ENCODE measurements around the gene PARP12.
"Not testable (repeated sequence)": the region's sequence is repeated elsewhere in the genome, so short reads cannot be mapped to it uniquely, and the experiment has no call there.

Gene PARP12

GRCh38 chr7:140062528-140063299 lies at the start of gene PARP12:
Gene PARP12, minus strand, starts transcription at chr7:140062951. Its CDS starts 104 bp downstream, at chr7:140062847.
- peak; percentile 91 for DNase-seq

GRCh38 chr7:140108777-140109176 lies 46.0 kb upstream of the PARP12 start:
- not testable (repeated sequence) for DNase-seq

- no peak for DNase-seq
Observed at GRCh38 chr7:140096459-140096858, 33.7 kb upstream of the PARP12 start.

- DNase-seq, result no peak
Observed at GRCh38 chr7:140093375-140093774, 30.6 kb upstream of the PARP12 start.

GRCh38 chr7:140085447-140085846 lies 22.7 kb upstream of the PARP12 start:
- no peak for DNase-seq

GRCh38 chr7:140084972-140085371 lies 22.2 kb upstream of the PARP12 start:
- no peak for DNase-seq

- no peak for DNase-seq
Observed at GRCh38 chr7:140084142-140084655, 21.4 kb upstream of the PARP12 start.

GRCh38 chr7:140082770-140083169 lies 20.0 kb upstream of the PARP12 start:
- DNase-seq, result no peak

GRCh38 chr7:140081774-140082425 lies 19.1 kb upstream of the PARP12 start:
- no peak for DNase-seq

- no peak for DNase-seq
Observed at GRCh38 chr7:140080919-140081318, 18.2 kb upstream of the PARP12 start.

GRCh38 chr7:140079121-140079536 lies 16.4 kb upstream of the PARP12 start:
- DNase-seq, result no peak

- DNase-seq, result no peak
Observed at GRCh38 chr7:140078392-140078791, 15.6 kb upstream of the PARP12 start.

- no peak for DNase-seq
Observed at GRCh38 chr7:140074780-140075179, 12.0 kb upstream of the PARP12 start.

- no peak for DNase-seq
Observed at GRCh38 chr7:140070546-140070945, 7.8 kb upstream of the PARP12 start.

GRCh38 chr7:140069298-140069949 lies 6.7 kb upstream of the PARP12 start:
- no peak for DNase-seq

GRCh38 chr7:140068033-140068432 lies 5.3 kb upstream of the PARP12 start:
- no peak for DNase-seq

GRCh38 chr7:140067052-140067451 lies 4.3 kb upstream of the PARP12 start:
- no peak for DNase-seq

- DNase-seq, result peak; percentile 69
Observed at GRCh38 chr7:140062118-140062527, 628 bp downstream of the PARP12 start.

- DNase-seq, result no peak
Observed at GRCh38 chr7:140061607-140061930, 1.2 kb downstream of the PARP12 start.

- no peak for DNase-seq
Observed at GRCh38 chr7:140060788-140061606, 1.8 kb downstream of the PARP12 start.

- no peak for DNase-seq
Observed at GRCh38 chr7:140060243-140060630, 2.5 kb downstream of the PARP12 start.

GRCh38 chr7:140059273-140060242 lies 3.2 kb downstream of the PARP12 start:
- DNase-seq, result no peak

Measured in activated CD8-positive, alpha-beta memory T cell treated with anti-CD3 and anti-CD28 coated beads, Interleukin-2, amount 50 U/mL, for 48 hours (primary cell).